Loucy (cell line): Measurements from ENCODE around the gene SLFN12L.

Source experiments
- EZH2phosphoT487 ChIP-seq: fragments of 200-600 bp; IDR thresholded peaks from 2 replicates; pipeline ENCODE4 v1.6.1; 2018; ENCODE audit warnings: antibody characterized with exemption, mild to moderate bottlenecking, moderate library complexity, borderline replicate concordance
- TF ChIP-seq, protein P1 (sequence below): fragments of 200-600 bp; sonication (generic); conservative IDR thresholded peaks from 2 replicates; pipeline ENCODE4 v1.5.1; 2014; ENCODE audit warnings: mild to moderate bottlenecking, antibody characterized with exemption, low read length

- TF ChIP-seq, protein P1, sequence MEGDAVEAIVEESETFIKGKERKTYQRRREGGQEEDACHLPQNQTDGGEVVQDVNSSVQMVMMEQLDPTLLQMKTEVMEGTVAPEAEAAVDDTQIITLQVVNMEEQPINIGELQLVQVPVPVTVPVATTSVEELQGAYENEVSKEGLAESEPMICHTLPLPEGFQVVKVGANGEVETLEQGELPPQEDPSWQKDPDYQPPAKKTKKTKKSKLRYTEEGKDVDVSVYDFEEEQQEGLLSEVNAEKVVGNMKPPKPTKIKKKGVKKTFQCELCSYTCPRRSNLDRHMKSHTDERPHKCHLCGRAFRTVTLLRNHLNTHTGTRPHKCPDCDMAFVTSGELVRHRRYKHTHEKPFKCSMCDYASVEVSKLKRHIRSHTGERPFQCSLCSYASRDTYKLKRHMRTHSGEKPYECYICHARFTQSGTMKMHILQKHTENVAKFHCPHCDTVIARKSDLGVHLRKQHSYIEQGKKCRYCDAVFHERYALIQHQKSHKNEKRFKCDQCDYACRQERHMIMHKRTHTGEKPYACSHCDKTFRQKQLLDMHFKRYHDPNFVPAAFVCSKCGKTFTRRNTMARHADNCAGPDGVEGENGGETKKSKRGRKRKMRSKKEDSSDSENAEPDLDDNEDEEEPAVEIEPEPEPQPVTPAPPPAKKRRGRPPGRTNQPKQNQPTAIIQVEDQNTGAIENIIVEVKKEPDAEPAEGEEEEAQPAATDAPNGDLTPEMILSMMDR = no peak
- TF ChIP-seq EZH2phosphoT487 = no peak
Observed at GRCh38 chr17:35428229-35428628, 109.2 kb downstream of the SLFN12L start.
